Measurements from ENCODE around the gene DNMT1. TPM values are rescaled to one million over a fixed set of nuclear protein-coding genes. Genes with fewer than 3 reads are reported as not detected.

The DNMT1 gene
- polyA plus RNA-seq, 1 of the 3 experiments (the other 2 are of a cell fraction) = 58.3 TPM

DNA sequence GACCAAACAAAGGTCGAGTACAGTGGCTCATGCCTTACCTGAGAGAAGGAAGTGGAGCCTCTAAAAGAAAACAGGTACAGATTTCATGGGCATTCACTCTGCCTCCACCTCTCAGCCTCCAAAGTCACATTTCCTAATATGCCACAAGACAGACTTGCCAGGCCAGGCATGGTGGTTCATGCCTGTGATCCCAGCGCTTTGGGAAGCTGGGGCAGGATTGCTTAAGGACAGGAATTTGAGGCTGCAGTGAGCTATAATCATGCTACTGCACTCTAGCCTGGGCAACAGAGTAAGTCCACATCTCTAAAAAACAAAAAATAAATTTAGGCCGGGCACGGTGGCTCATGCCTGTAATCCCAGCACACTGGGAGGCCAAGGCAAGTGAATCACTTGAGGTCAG lies 10.9 kb upstream of the DNMT1 start:
- H3K27me3 ChIP-seq (ENCODE audit: insufficient read depth) = no peaks in the 10 kb centered on the region
- no peak overlapping the region for H3K4me3 ChIP-seq (ENCODE audit: low read depth in 2 of 2, low read length in 1 of 2)
- CTCF ChIA-PET = no interaction called here
- POLR2A ChIA-PET = interaction anchor here (1.2 kb wide), 1 partner anchor 10 kb away, joined by 4 read pairs; no protein-coding TSS in a partner anchor
- H4K20me1 ChIP-seq (ENCODE audit: insufficient read depth) = no peaks in the 10 kb centered on the region
- no peaks in the 10 kb centered on the region for H3K9me3 ChIP-seq
- no peak overlapping the region for H3K27ac ChIP-seq (ENCODE audit: low read depth in 2 of 2, low read length in 1 of 2)
- H3K4me1 ChIP-seq (ENCODE audit: control insufficient read depth in 1 of 2, insufficient read depth in 2 of 2, low read depth in 1 of 2, low read length in 1 of 2) = no peaks in the 10 kb centered on the region
- DNase-seq = no peak
- no peak overlapping the region for H2AFZ ChIP-seq (ENCODE audit: low read depth)
- no peaks in the 10 kb centered on the region for H3F3A ChIP-seq (replicated peaks; ENCODE audit: insufficient read depth)
- no peaks in the 10 kb centered on the region for H3K36me3 ChIP-seq (replicated peaks in 1 of 2; ENCODE audit: control insufficient read depth in 1 of 2, insufficient read depth in 2 of 2, low read length in 1 of 2)
- no peak overlapping the region for H3K4me2 ChIP-seq
- 89% methylated on average over 4 of the region's 4 CpGs for WGBS (ENCODE audit: low lambda C conversion rate)
- no peak overlapping the region for H3K9ac ChIP-seq
- no peaks in the 10 kb centered on the region for H3K79me2 ChIP-seq (ENCODE audit: insufficient read depth)
- TF ChIP-seq RAD21 (IDR thresholded peaks at IDR 0.05; ENCODE audit: low read length) (no peak), NFIC (IDR thresholded peaks at IDR 0.05; ENCODE audit: borderline replicate concordance) (no peak), ELF1 (IDR thresholded peaks at IDR 0.05) (no peak), YY1 (IDR thresholded peaks at IDR 0.05; ENCODE audit: low read depth) (no peak), SIN3A (IDR thresholded peaks at IDR 0.05; ENCODE audit: borderline replicate concordance, low read depth, low read length) (no peak), CHD2 (IDR thresholded peaks at IDR 0.05; ENCODE audit: low read length, partially characterized antibody) (no peak), EZH2phosphoT487 (IDR thresholded peaks at IDR 0.05; ENCODE audit: borderline replicate concordance, low read depth) (no peak), TCF12 (IDR thresholded peaks at IDR 0.05) (no peak), NRF1 (IDR thresholded peaks at IDR 0.05; ENCODE audit: low read depth, low read length) (no peak), RXRA (IDR thresholded peaks at IDR 0.05; ENCODE audit: borderline replicate concordance, low read depth) (no peak), GATA2 (CRISPR knock-in tag; IDR thresholded peaks at IDR 0.05) (no peak), RCOR1 (IDR thresholded peaks at IDR 0.05; ENCODE audit: low read length) (no peak), FOXJ3 (CRISPR knock-in tag; IDR thresholded peaks at IDR 0.05) (no peak), TAF1 (IDR thresholded peaks at IDR 0.05; ENCODE audit: borderline replicate concordance, low read depth, low read length) (no peak), EP300 (IDR thresholded peaks at IDR 0.05; ENCODE audit: borderline replicate concordance in 1 of 2, low read depth in 1 of 2, low read length in 1 of 2) (no peak)
- TF ChIP-seq, protein P1, sequence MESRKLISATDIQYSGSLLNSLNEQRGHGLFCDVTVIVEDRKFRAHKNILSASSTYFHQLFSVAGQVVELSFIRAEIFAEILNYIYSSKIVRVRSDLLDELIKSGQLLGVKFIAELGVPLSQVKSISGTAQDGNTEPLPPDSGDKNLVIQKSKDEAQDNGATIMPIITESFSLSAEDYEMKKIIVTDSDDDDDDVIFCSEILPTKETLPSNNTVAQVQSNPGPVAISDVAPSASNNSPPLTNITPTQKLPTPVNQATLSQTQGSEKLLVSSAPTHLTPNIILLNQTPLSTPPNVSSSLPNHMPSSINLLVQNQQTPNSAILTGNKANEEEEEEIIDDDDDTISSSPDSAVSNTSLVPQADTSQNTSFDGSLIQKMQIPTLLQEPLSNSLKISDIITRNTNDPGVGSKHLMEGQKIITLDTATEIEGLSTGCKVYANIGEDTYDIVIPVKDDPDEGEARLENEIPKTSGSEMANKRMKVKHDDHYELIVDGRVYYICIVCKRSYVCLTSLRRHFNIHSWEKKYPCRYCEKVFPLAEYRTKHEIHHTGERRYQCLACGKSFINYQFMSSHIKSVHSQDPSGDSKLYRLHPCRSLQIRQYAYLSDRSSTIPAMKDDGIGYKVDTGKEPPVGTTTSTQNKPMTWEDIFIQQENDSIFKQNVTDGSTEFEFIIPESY (IDR thresholded peaks at IDR 0.05; ENCODE audit: borderline replicate concordance, low read depth) = no peak
- TF ChIP-seq, protein P2, sequence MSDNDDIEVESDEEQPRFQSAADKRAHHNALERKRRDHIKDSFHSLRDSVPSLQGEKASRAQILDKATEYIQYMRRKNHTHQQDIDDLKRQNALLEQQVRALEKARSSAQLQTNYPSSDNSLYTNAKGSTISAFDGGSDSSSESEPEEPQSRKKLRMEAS (IDR thresholded peaks at IDR 0.05; ENCODE audit: low read depth) = no peak
- TF ChIP-seq, protein P3, sequence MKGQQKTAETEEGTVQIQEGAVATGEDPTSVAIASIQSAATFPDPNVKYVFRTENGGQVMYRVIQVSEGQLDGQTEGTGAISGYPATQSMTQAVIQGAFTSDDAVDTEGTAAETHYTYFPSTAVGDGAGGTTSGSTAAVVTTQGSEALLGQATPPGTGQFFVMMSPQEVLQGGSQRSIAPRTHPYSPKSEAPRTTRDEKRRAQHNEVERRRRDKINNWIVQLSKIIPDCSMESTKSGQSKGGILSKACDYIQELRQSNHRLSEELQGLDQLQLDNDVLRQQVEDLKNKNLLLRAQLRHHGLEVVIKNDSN (IDR thresholded peaks at IDR 0.05; ENCODE audit: borderline replicate concordance, low read depth) = no peak
- TF ChIP-seq, protein P4, sequence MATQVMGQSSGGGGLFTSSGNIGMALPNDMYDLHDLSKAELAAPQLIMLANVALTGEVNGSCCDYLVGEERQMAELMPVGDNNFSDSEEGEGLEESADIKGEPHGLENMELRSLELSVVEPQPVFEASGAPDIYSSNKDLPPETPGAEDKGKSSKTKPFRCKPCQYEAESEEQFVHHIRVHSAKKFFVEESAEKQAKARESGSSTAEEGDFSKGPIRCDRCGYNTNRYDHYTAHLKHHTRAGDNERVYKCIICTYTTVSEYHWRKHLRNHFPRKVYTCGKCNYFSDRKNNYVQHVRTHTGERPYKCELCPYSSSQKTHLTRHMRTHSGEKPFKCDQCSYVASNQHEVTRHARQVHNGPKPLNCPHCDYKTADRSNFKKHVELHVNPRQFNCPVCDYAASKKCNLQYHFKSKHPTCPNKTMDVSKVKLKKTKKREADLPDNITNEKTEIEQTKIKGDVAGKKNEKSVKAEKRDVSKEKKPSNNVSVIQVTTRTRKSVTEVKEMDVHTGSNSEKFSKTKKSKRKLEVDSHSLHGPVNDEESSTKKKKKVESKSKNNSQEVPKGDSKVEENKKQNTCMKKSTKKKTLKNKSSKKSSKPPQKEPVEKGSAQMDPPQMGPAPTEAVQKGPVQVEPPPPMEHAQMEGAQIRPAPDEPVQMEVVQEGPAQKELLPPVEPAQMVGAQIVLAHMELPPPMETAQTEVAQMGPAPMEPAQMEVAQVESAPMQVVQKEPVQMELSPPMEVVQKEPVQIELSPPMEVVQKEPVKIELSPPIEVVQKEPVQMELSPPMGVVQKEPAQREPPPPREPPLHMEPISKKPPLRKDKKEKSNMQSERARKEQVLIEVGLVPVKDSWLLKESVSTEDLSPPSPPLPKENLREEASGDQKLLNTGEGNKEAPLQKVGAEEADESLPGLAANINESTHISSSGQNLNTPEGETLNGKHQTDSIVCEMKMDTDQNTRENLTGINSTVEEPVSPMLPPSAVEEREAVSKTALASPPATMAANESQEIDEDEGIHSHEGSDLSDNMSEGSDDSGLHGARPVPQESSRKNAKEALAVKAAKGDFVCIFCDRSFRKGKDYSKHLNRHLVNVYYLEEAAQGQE (IDR thresholded peaks at IDR 0.05; ENCODE audit: low read depth, low read length) = no peak
- TF ChIP-seq, protein P5, sequence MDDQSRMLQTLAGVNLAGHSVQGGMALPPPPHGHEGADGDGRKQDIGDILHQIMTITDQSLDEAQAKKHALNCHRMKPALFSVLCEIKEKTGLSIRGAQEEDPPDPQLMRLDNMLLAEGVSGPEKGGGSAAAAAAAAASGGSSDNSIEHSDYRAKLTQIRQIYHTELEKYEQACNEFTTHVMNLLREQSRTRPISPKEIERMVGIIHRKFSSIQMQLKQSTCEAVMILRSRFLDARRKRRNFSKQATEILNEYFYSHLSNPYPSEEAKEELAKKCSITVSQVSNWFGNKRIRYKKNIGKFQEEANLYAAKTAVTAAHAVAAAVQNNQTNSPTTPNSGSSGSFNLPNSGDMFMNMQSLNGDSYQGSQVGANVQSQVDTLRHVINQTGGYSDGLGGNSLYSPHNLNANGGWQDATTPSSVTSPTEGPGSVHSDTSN (IDR thresholded peaks at IDR 0.05) = no peak
- no peaks in the 10 kb centered on the region for H3K9me2 ChIP-seq

Measured in SK-N-SH (cell line).